ENCODE data around the gene PRSS38. TPM values are rescaled to one million over a fixed set of nuclear protein-coding genes. Genes with fewer than 3 reads are reported as not detected.
A peak's percentile ranks its signal among the peaks of the same experiment; 100 is the strongest.

PRSS38 gene
- total RNA-seq, 4 donors from 2014 or later = not detected

- ATAC-seq (ENCODE audit: low FRiP score) (no peak), DNase-seq (ENCODE audit: low spot score) (peak; percentile 3)
- TF ChIP-seq CTCF (IDR thresholded peaks at IDR 0.05) = no peak
These were observed 78.7 kb downstream of the PRSS38 start for GRCh38 chr1:227893949-227894721.

GRCh38 chr1:227894831-227895451 is 79.5 kb downstream of the PRSS38 start:
- peak; percentile 4 for DNase-seq (ENCODE audit: low spot score)
- TF ChIP-seq CTCF (IDR thresholded peaks at IDR 0.05) = no peak
- no peak for ATAC-seq (ENCODE audit: low FRiP score)

Other genes with a start within 250 kb of the PRSS38 start
- 10 to 100 TPM; 22.7 to 33.9 (median 25.1) TPM for gene JMJD4, start 80.4 kb upstream of the PRSS38 start, total RNA-seq
- gene SNAP47, start 80.2 kb upstream of the PRSS38 start, total RNA-seq = 10 to 100 TPM; 23.7 to 63.2 (median 31.2) TPM
- 10 to 100 TPM in 2 of 4 donors, 1 to 10 TPM in 2; 1.3 to 16.5 (median 5.8) TPM for gene WNT9A, start 132.3 kb downstream of the PRSS38 start, total RNA-seq
- not detected for gene WNT3A, start 191.3 kb downstream of the PRSS38 start, total RNA-seq

Measured in omental fat pad (tissue), 4 donors.